IMR-90 (cell line): Measurements from ENCODE around the gene ABCC8.

Experiments used
- BHLHE40 ChIP-seq: fragments of 150-350 bp; IDR thresholded peaks from 2 replicates; pipeline ENCODE4 v1.6.1; 2016; ENCODE audit warnings: mild to moderate bottlenecking, low read depth, low read length
- CEBPB ChIP-seq: IDR thresholded peaks from 2 replicates; pipeline ENCODE4 v1.6.1; 2012; ENCODE audit warnings: low read depth, low read length, improper control_type of control experiment
- CHD1 ChIP-seq: IDR thresholded peaks from 2 replicates; pipeline ENCODE4 v1.6.1; 2012; ENCODE audit warnings: low read depth, low read length, improper control_type of control experiment
- MAFK ChIP-seq: IDR thresholded peaks from 2 replicates; pipeline ENCODE4 v1.6.1; 2012; ENCODE audit warnings: low read depth, low read length, improper control_type of control experiment
- MXI1 ChIP-seq: IDR thresholded peaks from 2 replicates; pipeline ENCODE4 v1.6.1; 2012; ENCODE audit warnings: low read depth, mild to moderate bottlenecking, low read length, moderate library complexity, borderline replicate concordance
- NFE2L2 ChIP-seq: fragments of 150-350 bp; IDR thresholded peaks from 2 replicates; pipeline ENCODE4 v1.6.1; 2016; ENCODE audit warnings: low read depth, mild to moderate bottlenecking, low read length
- POLR2A ChIP-seq: IDR thresholded peaks from 2 replicates; pipeline ENCODE4 v1.6.1; 2012; ENCODE audit warnings: mild to moderate bottlenecking, low read depth, low read length
- RAD21 ChIP-seq: IDR thresholded peaks from 2 replicates; pipeline ENCODE4 v1.6.1; 2012; ENCODE audit warnings: low read length, improper control_type of control experiment
- RFX5 ChIP-seq: IDR thresholded peaks from 2 replicates; pipeline ENCODE4 v1.8.0; 2012; ENCODE audit warnings: low read depth, mild to moderate bottlenecking, low read length, moderate library complexity
- USF2 ChIP-seq: fragments of 150-350 bp; IDR thresholded peaks from 2 replicates; pipeline ENCODE4 v1.6.1; 2017; ENCODE audit warnings: mild to moderate bottlenecking, antibody characterized with exemption, low read length, low read depth
- TF ChIP-seq, protein P1 (sequence below): conservative IDR thresholded peaks from 2 replicates; pipeline ENCODE4 v1.5.1; 2012; ENCODE audit warnings: mild to moderate bottlenecking, low read depth, low read length, improper control_type of control experiment

DNA sequence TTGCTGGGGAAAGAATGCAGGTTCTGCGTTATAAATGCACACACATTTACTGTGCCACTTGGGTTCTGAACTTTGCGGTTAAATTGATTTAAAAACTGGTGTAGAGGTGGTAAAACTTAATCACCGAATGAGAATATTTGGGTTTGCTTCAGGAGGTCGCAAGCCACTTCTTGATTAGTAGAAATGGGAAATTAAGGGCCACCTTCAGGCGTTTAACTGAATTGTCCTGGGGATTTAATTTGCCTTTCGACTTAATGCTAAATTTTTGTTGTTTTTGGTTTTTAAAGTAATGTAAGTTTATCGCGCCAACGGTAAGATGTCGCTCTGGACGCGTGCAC, 125.5 kb downstream of the ABCC8 start:
- TF ChIP-seq USF2 = no peak
- TF ChIP-seq, protein P1, sequence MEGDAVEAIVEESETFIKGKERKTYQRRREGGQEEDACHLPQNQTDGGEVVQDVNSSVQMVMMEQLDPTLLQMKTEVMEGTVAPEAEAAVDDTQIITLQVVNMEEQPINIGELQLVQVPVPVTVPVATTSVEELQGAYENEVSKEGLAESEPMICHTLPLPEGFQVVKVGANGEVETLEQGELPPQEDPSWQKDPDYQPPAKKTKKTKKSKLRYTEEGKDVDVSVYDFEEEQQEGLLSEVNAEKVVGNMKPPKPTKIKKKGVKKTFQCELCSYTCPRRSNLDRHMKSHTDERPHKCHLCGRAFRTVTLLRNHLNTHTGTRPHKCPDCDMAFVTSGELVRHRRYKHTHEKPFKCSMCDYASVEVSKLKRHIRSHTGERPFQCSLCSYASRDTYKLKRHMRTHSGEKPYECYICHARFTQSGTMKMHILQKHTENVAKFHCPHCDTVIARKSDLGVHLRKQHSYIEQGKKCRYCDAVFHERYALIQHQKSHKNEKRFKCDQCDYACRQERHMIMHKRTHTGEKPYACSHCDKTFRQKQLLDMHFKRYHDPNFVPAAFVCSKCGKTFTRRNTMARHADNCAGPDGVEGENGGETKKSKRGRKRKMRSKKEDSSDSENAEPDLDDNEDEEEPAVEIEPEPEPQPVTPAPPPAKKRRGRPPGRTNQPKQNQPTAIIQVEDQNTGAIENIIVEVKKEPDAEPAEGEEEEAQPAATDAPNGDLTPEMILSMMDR = peak; percentile 16; the same call in 1 of the 2 replicates
- TF ChIP-seq POLR2A = no peak
- TF ChIP-seq CEBPB = no peak
- TF ChIP-seq RAD21 = no peak
- TF ChIP-seq BHLHE40 = no peak
- no peak for TF ChIP-seq MXI1
- TF ChIP-seq CHD1 = no peak
- no peak for TF ChIP-seq MAFK
- TF ChIP-seq RFX5 = no peak
- no peak for TF ChIP-seq NFE2L2
